IPS DF 19.7 (cell line): Measurements from ENCODE around the gene DPYSL4.

Experiments used
- DNase-seq: peaks from one replicate; pipeline ENCODE4 v3.0.0-alpha.2; 2013; ENCODE audit warnings: low read depth, low spot score

DPYSL4 gene

GRCh38 chr10:132163826-132164515, 22.8 kb upstream of the DPYSL4 start:
- no peak for DNase-seq

GRCh38 chr10:132164761-132165278, 21.9 kb upstream of the DPYSL4 start:
- no peak for DNase-seq

GRCh38 chr10:132165416-132165980, 21.2 kb upstream of the DPYSL4 start:
- DNase-seq: no peak

GRCh38 chr10:132166216-132166950, 20.4 kb upstream of the DPYSL4 start:
- DNase-seq: no peak

- DNase-seq: no peak
These were observed 19.6 kb upstream of the DPYSL4 start for GRCh38 chr10:132167041-132167674.

GRCh38 chr10:132167976-132168375, 18.8 kb upstream of the DPYSL4 start:
- no peak for DNase-seq

- DNase-seq: no peak
These were observed 18.1 kb upstream of the DPYSL4 start for GRCh38 chr10:132168571-132169030.

- no peak for DNase-seq
These were observed 17.6 kb upstream of the DPYSL4 start for GRCh38 chr10:132169031-132169765.

- DNase-seq: no peak
These were observed 16.8 kb upstream of the DPYSL4 start for GRCh38 chr10:132169766-132170560.

GRCh38 chr10:132170561-132171361, 16.0 kb upstream of the DPYSL4 start:
- DNase-seq: no peak

- no peak for DNase-seq
These were observed 14.4 kb upstream of the DPYSL4 start for GRCh38 chr10:132172091-132173066.

- no peak for DNase-seq
These were observed 13.6 kb upstream of the DPYSL4 start for GRCh38 chr10:132173185-132173584.

- DNase-seq: no peak
These were observed 12.5 kb upstream of the DPYSL4 start for GRCh38 chr10:132174237-132174636.

- no peak for DNase-seq
These were observed 11.3 kb upstream of the DPYSL4 start for GRCh38 chr10:132175408-132175807.

GRCh38 chr10:132175907-132176581, 10.7 kb upstream of the DPYSL4 start:
- DNase-seq: no peak

GRCh38 chr10:132176623-132177500, 9.9 kb upstream of the DPYSL4 start:
- no peak for DNase-seq

GRCh38 chr10:132178046-132178445, 8.7 kb upstream of the DPYSL4 start:
- DNase-seq: no peak
